PC-3 (cell line): ENCODE data around the gene NSF. TPM values are rescaled to one million over a fixed set of nuclear protein-coding genes. Genes with fewer than 3 reads are reported as not detected.

Experiments
- ATAC-seq: fragments of 200-7000 bp; cut with Tn5 transposase; 2 replicates; pipeline ENCODE4 v1.9.1; 2020; ENCODE audit warnings: mild to moderate bottlenecking, moderate library complexity
- BruUV-seq: library from RNA; stranded (reverse); fragments of 400-500 nt; replicated peaks from 2 replicates; lab custom pipeline; 2021; lab: Mats Ljungman, UMichigan
- CTCF ChIA-PET: fragments of 300-600 bp; sonication (Branson Sonifier 250); formaldehyde crosslinking; loops from one replicate; lab custom pipeline; 2022; ENCODE audit warnings: antibody characterized with exemption; lab: Charles Lee
- POLR2A ChIA-PET: fragments of 300-600 bp; sonication (Branson Sonifier 250); formaldehyde crosslinking; loops from one replicate; lab custom pipeline; 2022; ENCODE audit warnings: antibody characterized with exemption; ENCODE audit not compliant: unreplicated experiment; lab: Charles Lee
- DNase-seq: peaks from one replicate; pipeline ENCODE4 v3.0.0-alpha.2; 2015
- H2AFZ ChIP-seq: fragments of 300-600 bp; sonication (generic); 2 replicates; pipeline ENCODE4 v1.6.0; 2016; ENCODE audit warnings: antibody characterized with exemption, low read length
- H3F3A ChIP-seq: fragments of 300-600 bp; sonication (generic); one replicate; pipeline ENCODE4 v1.6.0; 2017; ENCODE audit warnings: antibody characterized with exemption, low read length, control low read depth, mild to moderate bottlenecking; ENCODE audit not compliant: unreplicated experiment
- H3K27ac ChIP-seq: fragments of 300-600 bp; sonication (generic); 2 replicates; pipeline ENCODE4 v1.5.1; 2016; ENCODE audit warnings: mild to moderate bottlenecking, low read length
- H3K27me3 ChIP-seq: fragments of 300-600 bp; sonication (generic); 2 replicates; pipeline ENCODE4 v1.6.1; 2016; ENCODE audit warnings: low read length, mixed read lengths
- H3K36me3 ChIP-seq: fragments of 300-600 bp; sonication (generic); 2 replicates; pipeline ENCODE4 v1.6.1; 2016; ENCODE audit warnings: low read depth, mixed run types, low read length, mixed read lengths
- H3K4me1 ChIP-seq: fragments of 300-600 bp; sonication (generic); 2 replicates; pipeline ENCODE4 v1.5.1; 2016; ENCODE audit warnings: low read length; ENCODE audit not compliant: insufficient read depth
- H3K4me2 ChIP-seq: fragments of 300-600 bp; sonication (generic); 2 replicates; pipeline ENCODE4 v1.6.0; 2016; ENCODE audit warnings: low read length
- H3K4me3 ChIP-seq: fragments of 300-600 bp; sonication (generic); 2 replicates; pipeline ENCODE4 v1.5.1; 2016; ENCODE audit warnings: mild to moderate bottlenecking, low read length, mixed read lengths
- H3K79me2 ChIP-seq: fragments of 300-600 bp; sonication (generic); 2 replicates; pipeline ENCODE4 v1.6.1; 2017; ENCODE audit warnings: low read length, mixed read lengths
- H3K9ac ChIP-seq: fragments of 300-600 bp; sonication (generic); 2 replicates; pipeline ENCODE4 v1.6.0; 2016; ENCODE audit warnings: mild to moderate bottlenecking, low read length
- H3K9me2 ChIP-seq: fragments of 300-600 bp; sonication (generic); replicated peaks from 2 replicates; pipeline ENCODE4 v1.6.1; 2016; ENCODE audit warnings: mixed run types, low read length, mixed read lengths
- H3K9me3 ChIP-seq: fragments of 300-600 bp; sonication (generic); 2 replicates; pipeline ENCODE4 v1.6.1; 2016; ENCODE audit warnings: low read length, mixed read lengths
- H4K20me1 ChIP-seq: fragments of 300-600 bp; sonication (generic); 2 replicates; pipeline ENCODE4 v1.6.1; 2016; ENCODE audit warnings: low read length, mixed read lengths
- CTCF ChIP-seq: fragments of 300-600 bp; sonication (generic); conservative IDR thresholded peaks from 2 replicates; pipeline ENCODE4 v1.5.1; 2017; ENCODE audit warnings: antibody characterized with exemption, low read depth, mild to moderate bottlenecking, low read length
- EZH2 ChIP-seq: fragments of 300-600 bp; sonication (generic); IDR thresholded peaks from one replicate; pipeline ENCODE4 v1.6.1; 2017; ENCODE audit warnings: antibody characterized with exemption, mild to moderate bottlenecking, low read length; ENCODE audit not compliant: unreplicated experiment
- EZH2phosphoT487 ChIP-seq: fragments of 300-600 bp; sonication (generic); IDR thresholded peaks from 2 replicates; pipeline ENCODE4 v1.6.1; 2018; ENCODE audit warnings: mild to moderate bottlenecking, antibody characterized with exemption, low read length, borderline replicate concordance
- intact Hi-C: fragments of 100-400 bp; cut with micrococcal nuclease; formaldehyde crosslinking; loops from 2 replicates; pipeline ENCODE4 v1.9.0; 2023
- total RNA-seq: library from RNA; depleted of rRNA; stranded (reverse); fragments of >200 nt; gene quantifications from 2 replicates; pipeline ENCODE4 v1.2.3, GENCODE V29; 2014

NSF gene
- total RNA-seq, 1 experiment from 2014 or later: 52.2 TPM

GRCh38 chr17:46732754-46733398 is 142.4 kb downstream of the NSF start:
- intact Hi-C loops: no loop called here
- H3K4me2 ChIP-seq: no peak overlapping the region
- H3K79me2 ChIP-seq: no peaks in the 10 kb centered on the region
- ATAC-seq: no peak
- no peak for TF ChIP-seq EZH2phosphoT487
- peaks cover 11% of the 10 kb centered on the region; the same call in 1 of the 2 replicates for H3K36me3 ChIP-seq
- H4K20me1 ChIP-seq: no peaks in the 10 kb centered on the region
- ChIA-PET POLR2A (no interaction called here), CTCF (no interaction called here)
- H3K27me3 ChIP-seq: no peaks in the 10 kb centered on the region
- H3K9me2 ChIP-seq: no peaks in the 10 kb centered on the region
- no TSS peak for BruUV-seq
- H3K9ac ChIP-seq: no peak overlapping the region
- no peak for DNase-seq
- no peak overlapping the region for H2AFZ ChIP-seq
- no peak overlapping the region for H3K27ac ChIP-seq
- H3K4me1 ChIP-seq: peaks cover 20% of the 10 kb centered on the region
- no peaks in the 10 kb centered on the region for H3K9me3 ChIP-seq
- H3F3A ChIP-seq: no peaks in the 10 kb centered on the region
- H3K4me3 ChIP-seq: no peak overlapping the region

GRCh38 chr17:46733837-46734475 is 143.5 kb downstream of the NSF start:
- BruUV-seq: no TSS peak
- intact Hi-C loops: no loop called here
- TF ChIP-seq EZH2 (no peak), EZH2phosphoT487 (no peak), CTCF (no peak)

GRCh38 chr17:46736100-46736499 is 145.6 kb downstream of the NSF start:
- H3K4me1 ChIP-seq: peaks cover 19% of the 10 kb centered on the region
- no peak overlapping the region for H3K9ac ChIP-seq
- H3K9me3 ChIP-seq: no peaks in the 10 kb centered on the region
- no peaks in the 10 kb centered on the region for H3K27me3 ChIP-seq
- ChIA-PET POLR2A (interaction anchor here (0.6 kb wide), 1 partner anchor 22 kb away, joined by 4 read pairs; no protein-coding TSS in a partner anchor), CTCF (no interaction called here)
- H3K4me2 ChIP-seq: no peak overlapping the region
- ATAC-seq (no peak), DNase-seq (no peak)
- peaks cover 9% of the 10 kb centered on the region; the same call in 1 of the 2 replicates for H3K36me3 ChIP-seq
- H4K20me1 ChIP-seq: no peaks in the 10 kb centered on the region
- no peak overlapping the region for H3K4me3 ChIP-seq
- no peaks in the 10 kb centered on the region for H3K9me2 ChIP-seq
- BruUV-seq: no TSS peak
- TF ChIP-seq EZH2: no peak
- TF ChIP-seq EZH2phosphoT487: no peak
- TF ChIP-seq CTCF: no peak
- H3K27ac ChIP-seq: no peak overlapping the region
- intact Hi-C loops: no loop called here
- H3K79me2 ChIP-seq: no peaks in the 10 kb centered on the region
- H3F3A ChIP-seq: no peaks in the 10 kb centered on the region
- no peak overlapping the region for H2AFZ ChIP-seq

More at GRCh38 chr17:46733837-46734475, 143.5 kb downstream of the NSF start:
- Histone ChIP-seq H3F3A (no peaks in the 10 kb centered on the region), H3K36me3 (peaks cover 13% of the 10 kb centered on the region; the same call in 1 of the 2 replicates), H3K9me2 (no peaks in the 10 kb centered on the region), H3K27ac (no peak overlapping the region), H3K4me3 (no peak overlapping the region), H2AFZ (no peak overlapping the region), H3K9me3 (no peaks in the 10 kb centered on the region), H3K9ac (no peak overlapping the region), H3K79me2 (no peaks in the 10 kb centered on the region), H4K20me1 (no peaks in the 10 kb centered on the region), H3K27me3 (no peaks in the 10 kb centered on the region), H3K4me1 (peaks cover 19% of the 10 kb centered on the region), H3K4me2 (peak overlapping the region; percentile 2; the same call in 1 of the 2 replicates)
- ATAC-seq: peak; percentile 96
- ChIA-PET POLR2A (no interaction called here), CTCF (no interaction called here)
- peak; percentile 79 for DNase-seq
